CD4-positive, alpha-beta T cell treated with Interleukin-17A for 1 hour (primary cell): ENCODE results near the gene ORC4.
"Not testable (repeated sequence)": the region's sequence is repeated elsewhere in the genome, so short reads cannot be mapped to it uniquely, and the experiment has no call there.

Experiments
- DNase-seq: peaks from one replicate; pipeline ENCODE4 v3.0.0-alpha.2; 2020

ORC4 gene

GRCh38 chr2:148013876-148014275 is 6.7 kb downstream of the ORC4 start:
- DNase-seq: no peak

- not testable (repeated sequence) for DNase-seq
Measured at GRCh38 chr2:148008411-148008810, 12.1 kb downstream of the ORC4 start.

GRCh38 chr2:148007219-148007900 is 13.2 kb downstream of the ORC4 start:
- no peak for DNase-seq

- no peak for DNase-seq
Measured at GRCh38 chr2:148006249-148007007, 14.1 kb downstream of the ORC4 start.

- not testable (repeated sequence) for DNase-seq
Measured at GRCh38 chr2:148002420-148002819, 18.1 kb downstream of the ORC4 start.

- DNase-seq: no peak
Measured at GRCh38 chr2:148000095-148000494, 20.4 kb downstream of the ORC4 start.

- no peak for DNase-seq
Measured at GRCh38 chr2:147999126-147999525, 21.4 kb downstream of the ORC4 start.

GRCh38 chr2:147998203-147998602 is 22.3 kb downstream of the ORC4 start:
- DNase-seq: no peak

- DNase-seq: no peak
Measured at GRCh38 chr2:147996828-147997227, 23.7 kb downstream of the ORC4 start.

- not testable (repeated sequence) for DNase-seq
Measured at GRCh38 chr2:147994965-147995364, 25.6 kb downstream of the ORC4 start.

GRCh38 chr2:147989809-147990403 is 30.6 kb downstream of the ORC4 start:
- peak; percentile 74 for DNase-seq

GRCh38 chr2:147989102-147989501 is 31.4 kb downstream of the ORC4 start:
- DNase-seq: no peak

GRCh38 chr2:147980940-147981528 is 39.5 kb downstream of the ORC4 start:
- no peak for DNase-seq

GRCh38 chr2:147977679-147978078 is 42.9 kb downstream of the ORC4 start:
- DNase-seq: no peak

- DNase-seq: no peak
Measured at GRCh38 chr2:147976102-147976501, 44.4 kb downstream of the ORC4 start.

- DNase-seq: no peak
Measured at GRCh38 chr2:147968571-147968970, 52.0 kb downstream of the ORC4 start.

GRCh38 chr2:147952118-147952517 is 68.4 kb downstream of the ORC4 start:
- DNase-seq: no peak

- no peak for DNase-seq
Measured at GRCh38 chr2:147945660-147946059, 74.9 kb downstream of the ORC4 start.

GRCh38 chr2:147939313-147939712 is 81.2 kb downstream of the ORC4 start:
- DNase-seq: no peak

GRCh38 chr2:147937744-147938349 is 82.7 kb downstream of the ORC4 start:
- peak; percentile 40 for DNase-seq

- DNase-seq: no peak
Measured at GRCh38 chr2:147934881-147935620, 85.5 kb downstream of the ORC4 start.

GRCh38 chr2:147933931-147934330 is 86.6 kb downstream of the ORC4 start:
- no peak for DNase-seq
